Omental fat pad (tissue), 4 donors: ENCODE measurements around the gene TUBA8. TPM values are rescaled to one million over a fixed set of nuclear protein-coding genes. Genes with fewer than 3 reads are reported as not detected.
"Not testable (repeated sequence)": the region's sequence is repeated elsewhere in the genome, so short reads cannot be mapped to it uniquely, and the experiment has no call there.

Source experiments
- ATAC-seq: fragments of 150-250 bp; one replicate; pipeline ENCODE4 v1.9.1; 2016; ENCODE audit warnings: mild to moderate bottlenecking, moderate library complexity; ENCODE audit not compliant: low FRiP score
- DNase-seq: peaks from one replicate; pipeline ENCODE4 v3.0.0-alpha.2; 2019; ENCODE audit warnings: low spot score
- CTCF ChIP-seq, 3 donors: fragments of 450-650 bp; IDR thresholded peaks; one replicate each; pipeline ENCODE4 v1.5.1; 2016 to 2017; ENCODE audit warnings: antibody characterized with exemption in 3 of 3, mild to moderate bottlenecking in 3 of 3, moderate library complexity in 2 of 3
- total RNA-seq, 4 donors: library from RNA; depleted of rRNA; stranded (reverse); fragments of >200 nt; gene quantifications; one replicate each; pipeline ENCODE4 v1.1.0, GENCODE V29; 2016

The TUBA8 gene
- total RNA-seq, 4 donors from 2014 or later, result 3.2 to 12.1 (median 4.4) TPM

GRCh38 chr22:18152519-18152918, 41.9 kb downstream of the TUBA8 start:
- ATAC-seq, result no peak
- no peak for TF ChIP-seq CTCF (IDR thresholded peaks at IDR 0.05)
- DNase-seq, result no peak

- DNase-seq (no peak), ATAC-seq (no peak)
- no peak for TF ChIP-seq CTCF (IDR thresholded peaks at IDR 0.05)
Measured at GRCh38 chr22:18154821-18155390, 44.3 kb downstream of the TUBA8 start.

GRCh38 chr22:18155546-18155945, 44.9 kb downstream of the TUBA8 start:
- not testable (repeated sequence) for DNase-seq, ATAC-seq

- DNase-seq, result peak; percentile 46
- ATAC-seq, result peak; percentile 95
- TF ChIP-seq CTCF (IDR thresholded peaks at IDR 0.05), result no peak
Measured at GRCh38 chr22:18156878-18157713, 46.5 kb downstream of the TUBA8 start.

GRCh38 chr22:18157714-18158028, 47.1 kb downstream of the TUBA8 start:
- no peak for ATAC-seq
- TF ChIP-seq CTCF (IDR thresholded peaks at IDR 0.05), result no peak

GRCh38 chr22:18160641-18161040, 50.0 kb downstream of the TUBA8 start:
- not testable (repeated sequence) for DNase-seq, ATAC-seq

More at GRCh38 chr22:18157714-18158028, 47.1 kb downstream of the TUBA8 start:
- no peak for DNase-seq

- not testable (repeated sequence) for ATAC-seq, DNase-seq
Measured at GRCh38 chr22:18163843-18164242, 53.2 kb downstream of the TUBA8 start.

GRCh38 chr22:18164584-18164983, 54.0 kb downstream of the TUBA8 start:
- not testable (repeated sequence) for DNase-seq

GRCh38 chr22:18165356-18165755, 54.7 kb downstream of the TUBA8 start:
- ATAC-seq, DNase-seq: not testable (repeated sequence)

More at GRCh38 chr22:18164584-18164983, 54.0 kb downstream of the TUBA8 start:
- ATAC-seq, result not testable (repeated sequence)

GRCh38 chr22:18170284-18170683, 59.7 kb downstream of the TUBA8 start:
- ATAC-seq, DNase-seq: not testable (repeated sequence)

- not testable (repeated sequence) for DNase-seq, ATAC-seq
Measured at GRCh38 chr22:18172203-18172602, 61.6 kb downstream of the TUBA8 start.

- DNase-seq, ATAC-seq: not testable (repeated sequence)
Measured at GRCh38 chr22:18172776-18173175, 62.2 kb downstream of the TUBA8 start.

GRCh38 chr22:18173441-18173840, 62.8 kb downstream of the TUBA8 start:
- ATAC-seq, DNase-seq: not testable (repeated sequence)
